ENCODE data around the gene GRIA4.
"Not testable (repeated sequence)": the region's sequence is repeated elsewhere in the genome, so short reads cannot be mapped to it uniquely, and the experiment has no call there.

GRIA4 gene

GRCh38 chr11:105862736-105863367 lies 253.0 kb downstream of the GRIA4 start:
- Histone ChIP-seq H3K4me3 (ENCODE audit: low read length) (no peak overlapping the region), H3K4me1 (ENCODE audit: insufficient read depth, low read length) (peaks cover 17% of the 10 kb centered on the region), H3K27me3 (ENCODE audit: insufficient read depth, low read length) (no peaks in the 10 kb centered on the region), H3K9ac (ENCODE audit: low read depth, low read length) (no peak overlapping the region), H3K36me3 (ENCODE audit: insufficient read depth, low read length) (no peaks in the 10 kb centered on the region), H3K9me3 (ENCODE audit: insufficient read depth, low read depth, low read length) (no peaks in the 10 kb centered on the region), H3K27ac (ENCODE audit: low read depth, low read length) (no peak overlapping the region)
- WGBS = no CpG with 5 or more reads among the region's 3 CpGs

- Histone ChIP-seq H3K36me3 (ENCODE audit: insufficient read depth, low read length) (no peaks in the 10 kb centered on the region), H3K9me3 (ENCODE audit: insufficient read depth, low read depth, low read length) (no peaks in the 10 kb centered on the region), H3K9ac (ENCODE audit: low read depth, low read length) (no peak overlapping the region), H3K27ac (ENCODE audit: low read depth, low read length) (no peak overlapping the region), H3K4me3 (ENCODE audit: low read length) (no peak overlapping the region), H3K27me3 (ENCODE audit: insufficient read depth, low read length) (no peaks in the 10 kb centered on the region), H3K4me1 (ENCODE audit: insufficient read depth, low read length) (peaks cover 17% of the 10 kb centered on the region)
- WGBS = 55% methylated on average over 3 of the region's 3 CpGs
These were observed 253.7 kb downstream of the GRIA4 start for GRCh38 chr11:105863523-105863922.

- H3K27me3 ChIP-seq (ENCODE audit: insufficient read depth, low read length) = no peaks in the 10 kb centered on the region
- no peak overlapping the region for H3K27ac ChIP-seq (ENCODE audit: low read depth, low read length)
- no peaks in the 10 kb centered on the region for H3K36me3 ChIP-seq (ENCODE audit: insufficient read depth, low read length)
- no peak overlapping the region for H3K9ac ChIP-seq (ENCODE audit: low read depth, low read length)
- peaks cover 17% of the 10 kb centered on the region for H3K4me1 ChIP-seq (ENCODE audit: insufficient read depth, low read length)
- WGBS = 92% methylated on average over 2 of the region's 2 CpGs
- H3K9me3 ChIP-seq (ENCODE audit: insufficient read depth, low read depth, low read length) = no peaks in the 10 kb centered on the region
- H3K4me3 ChIP-seq (ENCODE audit: low read length) = no peak overlapping the region
These were observed 257.9 kb downstream of the GRIA4 start for GRCh38 chr11:105867742-105868141.

DNA sequence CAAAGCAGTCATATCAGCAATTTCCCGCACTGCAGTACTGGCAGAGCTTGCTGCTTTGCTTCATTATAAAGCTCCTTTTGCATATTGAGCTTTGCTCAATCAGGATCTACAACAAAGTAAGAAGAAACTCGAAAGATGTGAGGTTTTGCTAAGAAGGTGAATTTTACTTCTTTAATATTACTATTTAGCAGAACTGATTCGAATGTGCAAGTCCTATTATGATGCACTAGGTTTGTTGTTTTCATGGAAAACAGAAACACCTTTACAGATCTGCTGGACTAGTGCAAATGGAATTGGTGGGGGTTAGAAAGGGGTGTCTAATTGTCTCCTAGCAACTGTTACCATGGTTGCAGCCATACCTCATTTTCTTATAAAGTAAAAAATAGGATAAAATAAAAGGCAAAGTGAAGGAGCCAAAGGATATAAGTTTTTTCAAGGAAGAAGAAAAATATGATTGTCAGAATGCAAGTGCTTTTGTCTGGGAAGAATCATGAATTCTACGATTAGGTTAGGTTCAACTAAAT lies 259.0 kb downstream of the GRIA4 start:
- Histone ChIP-seq H3K9me3 (ENCODE audit: insufficient read depth, low read depth, low read length) (no peaks in the 10 kb centered on the region), H3K27ac (ENCODE audit: low read depth, low read length) (no peak overlapping the region), H3K4me1 (ENCODE audit: insufficient read depth, low read length) (peaks cover 7% of the 10 kb centered on the region), H3K36me3 (ENCODE audit: insufficient read depth, low read length) (no peaks in the 10 kb centered on the region), H3K9ac (ENCODE audit: low read depth, low read length) (no peak overlapping the region), H3K4me3 (ENCODE audit: low read length) (no peak overlapping the region), H3K27me3 (ENCODE audit: insufficient read depth, low read length) (no peaks in the 10 kb centered on the region)
- 83% methylated on average over 3 of the region's 4 CpGs for WGBS

- Histone ChIP-seq H3K9ac (ENCODE audit: low read depth, low read length) (no peak overlapping the region), H3K27me3 (ENCODE audit: insufficient read depth, low read length) (no peaks in the 10 kb centered on the region), H3K4me3 (ENCODE audit: low read length) (no peak overlapping the region), H3K4me1 (ENCODE audit: insufficient read depth, low read length) (peaks cover 7% of the 10 kb centered on the region), H3K27ac (ENCODE audit: low read depth, low read length) (no peak overlapping the region), H3K9me3 (ENCODE audit: insufficient read depth, low read depth, low read length) (no peaks in the 10 kb centered on the region), H3K36me3 (ENCODE audit: insufficient read depth, low read length) (no peaks in the 10 kb centered on the region)
- WGBS = 90% methylated on average over 7 of the region's 8 CpGs
These were observed 260.7 kb downstream of the GRIA4 start for GRCh38 chr11:105870516-105871113.

DNA sequence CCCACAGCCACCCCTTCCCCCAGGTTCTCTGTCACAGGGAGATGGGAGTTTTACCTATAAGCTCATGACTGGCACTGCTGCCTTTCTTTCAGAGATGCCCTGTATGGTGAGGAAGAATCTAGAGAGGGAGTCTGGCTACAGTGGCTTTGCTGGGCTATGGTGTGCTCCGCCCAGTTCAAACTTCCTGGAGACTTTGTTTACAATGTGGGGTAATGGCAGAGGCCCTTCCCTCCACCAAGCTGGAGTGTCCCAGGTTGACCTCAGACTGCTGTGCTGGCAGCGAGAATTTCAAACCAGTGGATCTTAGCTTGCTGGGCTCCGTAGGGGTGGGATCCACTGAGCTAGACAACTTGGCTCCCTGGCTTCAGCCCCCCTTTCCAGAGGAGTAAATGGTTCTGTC lies 268.6 kb downstream of the GRIA4 start:
- WGBS = 92% methylated on average over 3 of the region's 3 CpGs
- no peak overlapping the region for H3K4me3 ChIP-seq (ENCODE audit: low read length)
- H3K36me3 ChIP-seq (ENCODE audit: insufficient read depth, low read length) = no peaks in the 10 kb centered on the region
- no peaks in the 10 kb centered on the region for H3K27me3 ChIP-seq (ENCODE audit: insufficient read depth, low read length)
- no peaks in the 10 kb centered on the region for H3K4me1 ChIP-seq (ENCODE audit: insufficient read depth, low read length)
- H3K9me3 ChIP-seq (ENCODE audit: insufficient read depth, low read depth, low read length) = no peaks in the 10 kb centered on the region
- H3K27ac ChIP-seq (ENCODE audit: low read depth, low read length) = no peak overlapping the region
- no peak overlapping the region for H3K9ac ChIP-seq (ENCODE audit: low read depth, low read length)

DNA sequence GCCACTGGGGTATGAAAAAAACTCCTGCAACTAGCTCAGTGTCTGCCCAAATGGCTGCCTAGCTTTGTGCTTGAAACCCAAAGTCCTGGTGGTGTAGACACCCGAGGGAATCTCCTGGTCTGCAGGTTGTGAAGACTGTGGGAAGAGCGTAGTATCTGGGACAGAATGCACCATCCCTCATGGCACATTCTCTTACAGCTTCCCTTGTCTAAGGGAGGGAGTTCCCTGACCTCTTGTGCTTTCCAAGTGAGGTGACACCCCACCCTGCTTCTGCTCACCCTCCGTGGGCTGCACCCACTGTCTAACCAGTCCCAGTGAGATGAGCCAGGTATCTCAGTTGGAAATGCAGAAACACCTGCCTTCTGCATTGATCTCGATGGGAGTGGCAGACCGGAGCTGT lies 269.1 kb downstream of the GRIA4 start:
- H3K27me3 ChIP-seq (ENCODE audit: insufficient read depth, low read length) = not testable (repeated sequence)

DNA sequence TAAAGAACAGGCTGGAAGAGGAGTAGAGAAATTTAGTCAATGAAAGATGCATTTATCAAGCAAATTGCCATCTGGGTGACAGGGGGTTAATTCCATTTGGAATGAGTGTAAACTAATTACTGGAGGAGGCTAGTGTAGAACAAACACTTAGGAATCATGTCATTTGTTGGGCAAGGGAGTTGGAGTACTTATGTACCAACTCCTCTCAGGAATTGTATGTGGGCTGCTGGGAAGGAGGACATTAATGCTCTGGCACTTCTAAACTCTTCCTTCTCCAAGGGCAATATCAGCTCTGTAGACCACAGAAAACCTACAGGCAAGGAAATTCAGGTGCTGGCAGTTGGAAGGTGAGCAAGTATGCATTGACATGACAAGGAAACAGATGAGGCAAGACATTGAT lies 271.2 kb downstream of the GRIA4 start:
- no peaks in the 10 kb centered on the region for H3K27me3 ChIP-seq (ENCODE audit: insufficient read depth, low read length)
- no peaks in the 10 kb centered on the region for H3K9me3 ChIP-seq (ENCODE audit: insufficient read depth, low read depth, low read length)
- no peak overlapping the region for H3K9ac ChIP-seq (ENCODE audit: low read depth, low read length)
- H3K27ac ChIP-seq (ENCODE audit: low read depth, low read length) = no peak overlapping the region
- H3K36me3 ChIP-seq (ENCODE audit: insufficient read depth, low read length) = no peaks in the 10 kb centered on the region
- no peak overlapping the region for H3K4me3 ChIP-seq (ENCODE audit: low read length)
- H3K4me1 ChIP-seq (ENCODE audit: insufficient read depth, low read length) = no peaks in the 10 kb centered on the region

More for the DNA sequence above, 269.1 kb downstream of the GRIA4 start:
- not testable (repeated sequence) for H3K9me3 ChIP-seq (ENCODE audit: insufficient read depth, low read depth, low read length); H3K9ac ChIP-seq (ENCODE audit: low read depth, low read length); H3K27ac ChIP-seq (ENCODE audit: low read depth, low read length); H3K36me3 ChIP-seq (ENCODE audit: insufficient read depth, low read length); H3K4me1 ChIP-seq (ENCODE audit: insufficient read depth, low read length); H3K4me3 ChIP-seq (ENCODE audit: low read length)
- WGBS = 96% methylated on average over 4 of the region's 5 CpGs

DNA sequence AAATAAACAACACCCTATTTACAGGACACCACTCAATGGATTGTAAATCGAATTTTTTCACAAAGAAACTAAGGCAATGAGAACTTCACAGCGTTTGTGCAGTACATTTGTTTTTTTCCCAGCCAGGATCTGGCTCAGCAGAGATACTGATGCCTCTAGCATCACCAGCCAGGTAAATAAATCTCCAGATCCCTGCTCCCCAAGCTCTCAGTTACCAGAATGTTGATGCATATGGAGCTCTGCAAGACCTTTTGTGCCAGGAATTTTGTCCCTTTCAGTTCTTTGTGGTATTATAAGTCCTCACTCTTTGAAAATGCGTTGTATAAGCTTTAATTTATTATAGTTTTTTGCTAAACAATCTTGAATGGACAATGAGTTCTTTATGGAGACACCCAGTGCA lies 274.6 kb downstream of the GRIA4 start:
- WGBS = 86% methylated on average over 3 of the region's 3 CpGs
- H3K36me3 ChIP-seq (ENCODE audit: insufficient read depth, low read length) = no peaks in the 10 kb centered on the region
- H3K9me3 ChIP-seq (ENCODE audit: insufficient read depth, low read depth, low read length) = no peaks in the 10 kb centered on the region
- no peak overlapping the region for H3K4me3 ChIP-seq (ENCODE audit: low read length)
- H3K4me1 ChIP-seq (ENCODE audit: insufficient read depth, low read length) = no peaks in the 10 kb centered on the region
- no peak overlapping the region for H3K9ac ChIP-seq (ENCODE audit: low read depth, low read length)
- H3K27ac ChIP-seq (ENCODE audit: low read depth, low read length) = no peak overlapping the region
- no peaks in the 10 kb centered on the region for H3K27me3 ChIP-seq (ENCODE audit: insufficient read depth, low read length)

- H3K9me3 ChIP-seq (ENCODE audit: insufficient read depth, low read depth, low read length) = no peaks in the 10 kb centered on the region
- H3K4me1 ChIP-seq (ENCODE audit: insufficient read depth, low read length) = peaks cover 29% of the 10 kb centered on the region
- WGBS = 83% methylated on average over 2 of the region's 2 CpGs
- H3K27me3 ChIP-seq (ENCODE audit: insufficient read depth, low read length) = no peaks in the 10 kb centered on the region
- H3K9ac ChIP-seq (ENCODE audit: low read depth, low read length) = no peak overlapping the region
- no peaks in the 10 kb centered on the region for H3K36me3 ChIP-seq (ENCODE audit: insufficient read depth, low read length)
- no peak overlapping the region for H3K4me3 ChIP-seq (ENCODE audit: low read length)
- peak overlapping the region; percentile 57; the same call in 1 of the 2 replicates for H3K27ac ChIP-seq (ENCODE audit: low read depth, low read length)
These were observed 281.8 kb downstream of the GRIA4 start for GRCh38 chr11:105891685-105892084.

DNA sequence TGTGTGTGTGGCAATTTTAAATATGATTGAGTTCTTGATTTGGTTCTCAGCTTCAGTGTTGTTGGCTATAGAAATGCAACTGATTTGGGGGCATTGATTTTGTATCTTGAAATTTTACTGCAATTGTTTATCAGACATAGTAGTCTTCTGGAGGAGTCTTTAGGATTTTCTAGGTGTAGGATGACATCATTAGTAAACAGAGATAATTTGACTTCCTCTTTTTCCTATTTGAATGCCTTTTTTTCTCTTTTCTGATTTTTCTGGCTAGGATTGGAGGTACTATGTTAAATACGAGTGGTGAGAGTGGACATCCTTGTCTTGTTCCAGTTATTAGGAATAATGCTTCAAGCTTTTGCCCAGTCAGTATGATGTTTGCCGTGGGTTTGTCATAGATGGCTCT lies 287.3 kb downstream of the GRIA4 start:
- Histone ChIP-seq H3K9me3 (ENCODE audit: insufficient read depth, low read depth, low read length) (no peaks in the 10 kb centered on the region), H3K36me3 (ENCODE audit: insufficient read depth, low read length) (no peaks in the 10 kb centered on the region), H3K9ac (ENCODE audit: low read depth, low read length) (no peak overlapping the region), H3K4me1 (ENCODE audit: insufficient read depth, low read length) (peaks cover 10% of the 10 kb centered on the region), H3K4me3 (ENCODE audit: low read length) (no peak overlapping the region), H3K27me3 (ENCODE audit: insufficient read depth, low read length) (no peaks in the 10 kb centered on the region), H3K27ac (ENCODE audit: low read depth, low read length) (no peak overlapping the region)
- WGBS = 95% methylated on average over 2 of the region's 2 CpGs

All from HUES64 (cell line).